K562 (cell line): ENCODE results near the gene SCUBE1. TPM values are rescaled to one million over a fixed set of nuclear protein-coding genes. Genes with fewer than 3 reads are reported as not detected.

Experiments
- ATAC-seq: fragments of 200-7000 bp; cut with Tn5 transposase; 3 replicates; pipeline ENCODE4 v1.9.1; 2020; ENCODE audit warnings: moderate library complexity
- BruUV-seq: library from RNA; stranded (reverse); fragments of 400-500 nt; replicated peaks from 2 replicates; lab custom pipeline; 2021; lab: Mats Ljungman, UMichigan
- CTCF ChIA-PET: fragments of 300-600 bp; formaldehyde crosslinking; extraction: SDS; loops from one replicate; lab custom pipeline; 2021; ENCODE audit warnings: low intra/inter-chr PET ratio; lab: Yijun Ruan, JAX
- POLR2A ChIA-PET: fragments of 300-600, 350-650 bp; sonication (Branson Sonifier 250); formaldehyde crosslinking; extraction: SDS; loops from one replicate; lab custom pipeline; 2021; ENCODE audit warnings: antibody characterized with exemption, inconsistent platforms; lab: Yijun Ruan, JAX
- DNase-seq, 4 experiments: peaks; one replicate each; pipeline versions ENCODE4 v3.0.0 to v3.0.0-alpha.2; 2011 to 2018; ENCODE audit warnings: low spot score in 3 of 4, mixed read lengths in 3 of 4; ENCODE audit errors: extremely low read depth in 1 of 4
- FAIRE-seq: peaks from 2 replicates; lab custom pipeline; 2011; peaks lifted over from hg19 to GRCh38; lab: Jason Lieb, UNC
- H2AFZ ChIP-seq: 2 replicates; pipeline ENCODE4 v1.6.0; 2011; ENCODE audit warnings: low read depth, low read length, control low read depth, inconsistent platforms
- H3K27ac ChIP-seq: fragments of 200-600 bp; 3 replicates; pipeline ENCODE4 v1.8.0; 2011; ENCODE audit warnings: low read depth, mild to moderate bottlenecking, control low read depth, inconsistent platforms, low read length, moderate library complexity, mixed read lengths; ENCODE audit errors: extremely low read depth
- H3K27me3 ChIP-seq, 2 experiments: fragments of 300-600 bp in 1 of 2; 2 replicates in 1 of 2; 3 replicates in 1 of 2; pipeline versions ENCODE4 v1.6.0 to v1.8.0; 2011; ENCODE audit warnings: inconsistent platforms in 2 of 2, low read length in 2 of 2, mild to moderate bottlenecking in 1 of 2, mixed read lengths in 1 of 2, moderate library complexity in 1 of 2; ENCODE audit not compliant: control insufficient read depth in 2 of 2, insufficient read depth in 2 of 2
- H3K36me3 ChIP-seq: fragments of 300-600 bp; 3 replicates; pipeline ENCODE4 v1.8.0; 2011; ENCODE audit warnings: mild to moderate bottlenecking, low read length, inconsistent platforms; ENCODE audit not compliant: control insufficient read depth, insufficient read depth
- H3K4me1 ChIP-seq, 2 experiments: fragments of 200-600 bp in 1 of 2; replicated peaks in 1 of 2; 2 replicates in 1 of 2; 3 replicates in 1 of 2; pipeline versions ENCODE4 v1.5.1 to v1.8.0; 2011; ENCODE audit warnings: inconsistent platforms in 2 of 2, low read length in 2 of 2, mild to moderate bottlenecking in 1 of 2, mixed read lengths in 1 of 2, moderate library complexity in 1 of 2; ENCODE audit not compliant: control insufficient read depth in 2 of 2, insufficient read depth in 2 of 2
- H3K4me2 ChIP-seq: 2 replicates; pipeline ENCODE4 v1.6.1; 2011; ENCODE audit warnings: low read length, control low read depth, inconsistent platforms, mixed read lengths; ENCODE audit not compliant: insufficient read depth
- H3K4me3 ChIP-seq: fragments of 200-600 bp; sonication (generic), shearing (Covaris generic); 2 replicates; pipeline ENCODE4 v1.5.1; 2016; ENCODE audit warnings: control low read depth, inconsistent platforms
- H3K79me2 ChIP-seq: fragments of 200-600 bp; 3 replicates; pipeline ENCODE4 v1.8.0; 2011; ENCODE audit warnings: low read length, inconsistent platforms; ENCODE audit not compliant: control insufficient read depth, insufficient read depth
- H3K9ac ChIP-seq, 2 experiments: 2 replicates each; pipeline versions ENCODE4 v1.6.0 to v1.6.1; 2011; ENCODE audit warnings: low read depth in 2 of 2, low read length in 2 of 2, control low read depth in 1 of 2, inconsistent platforms in 1 of 2, mild to moderate bottlenecking in 1 of 2, mixed read lengths in 1 of 2; ENCODE audit not compliant: insufficient read depth in 1 of 2
- H3K9me1 ChIP-seq: one replicate; pipeline ENCODE4 v1.6.0; 2011; ENCODE audit warnings: inconsistent platforms, mild to moderate bottlenecking, low read length, moderate library complexity; ENCODE audit not compliant: control insufficient read depth, insufficient read depth
- H3K9me3 ChIP-seq: replicated peaks from 2 replicates; pipeline ENCODE4 v1.5.1; 2011; ENCODE audit warnings: low read depth, low read length, inconsistent platforms; ENCODE audit not compliant: control insufficient read depth, insufficient read depth
- H4K20me1 ChIP-seq: replicated peaks from 2 replicates; pipeline ENCODE4 v1.6.1; 2011; ENCODE audit warnings: low read length, inconsistent platforms, mixed read lengths; ENCODE audit not compliant: control insufficient read depth, insufficient read depth
- CBFA2T3 ChIP-seq: fragments of 450-650 bp; IDR thresholded peaks from 2 replicates; pipeline ENCODE4 v1.6.1; 2017
- NR2C1 ChIP-seq, 2 experiments: fragments of 450-650 bp; IDR thresholded peaks; 2 replicates each; pipeline ENCODE4 v1.6.1; 2017; ENCODE audit warnings: mild to moderate bottlenecking in 2 of 2, antibody characterized with exemption in 1 of 2, inconsistent platforms in 1 of 2, missing compliant biosample characterization in 1 of 2, missing genetic modification characterization in 1 of 2
- SRF ChIP-seq, 2 experiments: fragments of 250-450, 450-650 bp in 1 of 2; sonication (Bioruptor Pico) in 1 of 2; sonication (generic) in 1 of 2; formaldehyde crosslinking; IDR thresholded peaks; 2 replicates each; pipeline versions ENCODE4 v1.5.0 to v1.5.1; 2020 to 2022; ENCODE audit warnings: mild to moderate bottlenecking in 1 of 2, missing genetic modification reagents in 1 of 2
- TAF9B ChIP-seq: fragments of 450-650 bp; IDR thresholded peaks from 2 replicates; pipeline ENCODE4 v1.6.1; 2018; ENCODE audit warnings: mild to moderate bottlenecking; ENCODE audit not compliant: partially characterized antibody
- TEAD1 ChIP-seq, 2 experiments: fragments of 450-650 bp in 1 of 2; sonication (generic) in 1 of 2; formaldehyde crosslinking; IDR thresholded peaks; 2 replicates each; pipeline versions ENCODE4 v1.4.0 to v1.8.0; 2020 to 2022; ENCODE audit warnings: mild to moderate bottlenecking in 2 of 2, missing genetic modification reagents in 1 of 2
- ZFP30 ChIP-seq: fragments of 250-450 bp; sonication (Bioruptor Pico); IDR thresholded peaks from 2 replicates; pipeline ENCODE4 v1.8.0; 2022; ENCODE audit warnings: moderate library complexity, mild to moderate bottlenecking, inconsistent platforms, borderline replicate concordance
- ZNF263 ChIP-seq: sonication (generic); formaldehyde crosslinking; IDR thresholded peaks from 2 replicates; pipeline ENCODE4 v1.8.0; 2022; ENCODE audit warnings: mild to moderate bottlenecking, missing genetic modification reagents, borderline replicate concordance
- WGBS: fragments of 100-300 bp; shearing (Covaris generic); methylation state at CpG from one replicate; pipeline ENCODE4 v1.1.6; 2016; ENCODE audit warnings: low coverage, mixed read lengths; ENCODE audit not compliant: insufficient coverage; ENCODE audit errors: missing lambda C conversion rate; 5-methylcytosine and 5-hydroxymethylcytosine counted together
- in situ Hi-C: fragments of 300-500 bp; cut with MboI; formaldehyde crosslinking; loops from 4 replicates; pipeline ENCODE4 v1.15.0; 2018; ENCODE audit warnings: inconsistent platforms, mixed read lengths
- intact Hi-C: fragments of 100-400 bp; cut with micrococcal nuclease; formaldehyde crosslinking; loops from 2 replicates; pipeline ENCODE4 v1.14.2; 2022
- polyA plus RNA-seq, 8 experiments: library from polyadenylated mRNA; depleted of rRNA in 4 of 8; stranded (reverse) in 5 of 8; unstranded in 3 of 8; fragments of >200 nt; fragmentation: Nextera tagmentation in 2 of 8; fragmentation: Illumina TruSeq in 1 of 8; extraction: Ambion mirVana in 2 of 8; extraction: Trizol in 1 of 8; gene quantifications; 2 replicates each; pipeline versions ENCODE4 v1.2.1 to v1.2.3, GENCODE V29; 2011 to 2014; ENCODE audit warnings: inconsistent platforms in 1 of 8, missing spikeins in 1 of 8
- total RNA-seq, 7 experiments: library from RNA; depleted of rRNA in 6 of 7; stranded (reverse); fragments of >200 nt in 6 of 7; fragmentation: Illumina TruSeq in 2 of 7; extraction: Trizol in 2 of 7; gene quantifications; 2 replicates each; pipeline versions ENCODE4 v1.2.1 to v1.2.3, GENCODE V29; 2011 to 2021; ENCODE audit warnings: low replicate concordance in 1 of 7
- TF ChIP-seq, protein P1 (sequence below): fragments of 150-350 bp; IDR thresholded peaks from 2 replicates; pipeline ENCODE4 v1.6.1; 2014; ENCODE audit warnings: low read depth, mild to moderate bottlenecking, low read length, borderline replicate concordance
- TF ChIP-seq, protein P2 (sequence below): fragments of 250-450 bp; sonication (Bioruptor Pico); IDR thresholded peaks from 2 replicates; pipeline ENCODE4 v1.5.0; 2021; ENCODE audit warnings: mild to moderate bottlenecking, borderline replicate concordance
- TF ChIP-seq, protein P3 (sequence below): fragments of 450-650 bp; formaldehyde crosslinking; IDR thresholded peaks from 2 replicates; pipeline ENCODE4 v1.4.0; 2020; ENCODE audit warnings: mild to moderate bottlenecking, moderate library complexity

SCUBE1 gene
- total and polyA plus RNA-seq, 9 of the 15 experiments (the other 6 are each of a cell fraction or from before 2014, with no cell fraction given), result 0.03 to 0.47 (median 0.29) TPM; not detected in 6

DNA sequence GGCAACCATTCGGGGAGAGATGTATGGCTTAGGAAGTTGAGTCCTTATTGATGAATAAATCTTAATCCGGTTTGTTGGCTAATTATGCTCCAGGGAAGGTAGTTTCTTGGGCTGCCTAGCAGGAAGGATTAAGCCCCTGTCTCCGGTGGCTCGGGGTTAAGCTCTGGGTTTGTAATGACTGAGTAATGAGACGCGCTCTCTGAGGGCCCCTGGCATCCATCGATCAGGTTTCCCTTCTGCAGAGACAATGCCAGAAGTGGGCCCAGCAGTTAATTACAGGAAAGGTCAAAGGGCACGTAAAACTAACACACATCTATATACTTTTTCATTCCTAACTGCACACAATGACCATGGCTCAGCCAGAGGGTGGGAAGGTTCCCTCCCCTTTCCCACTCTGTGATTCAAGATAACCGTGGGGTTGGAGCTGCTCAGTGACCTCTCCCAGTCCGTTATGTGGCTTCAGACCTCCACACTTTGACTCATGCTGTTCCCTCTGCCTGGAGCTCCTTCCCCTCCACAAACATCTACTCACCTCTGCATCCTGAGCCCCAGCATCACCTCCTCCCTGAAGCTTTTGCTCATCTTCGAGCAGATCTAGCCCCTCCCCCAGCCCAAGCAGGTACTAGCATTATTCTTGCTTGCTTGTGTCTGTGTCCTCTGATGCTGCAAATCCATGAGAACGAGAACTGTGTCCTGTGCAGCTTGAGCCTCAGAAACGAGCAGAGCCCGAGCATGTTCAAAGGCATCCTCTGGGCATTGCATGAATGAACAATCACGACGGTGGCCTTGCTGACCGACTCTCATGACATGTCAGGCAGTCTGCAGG is 16.6 kb downstream of the SCUBE1 start:
- Histone ChIP-seq H3K79me2 (no peaks in the 10 kb centered on the region), H3K9ac (no peak overlapping the region), H3K9me1 (no peaks in the 10 kb centered on the region), H4K20me1 (no peaks in the 10 kb centered on the region), H3K36me3 (no peaks in the 10 kb centered on the region), H3K4me1 (no peaks in the 10 kb centered on the region; a peak in 1 of 5 replicates), H3K27me3 (peaks cover 0 to 19% of the 10 kb centered on the region in 2 experiments; a peak in 2 of 5 replicates), H3K9me3 (no peaks in the 10 kb centered on the region), H2AFZ (no peak overlapping the region), H3K27ac (no peak overlapping the region), H3K4me3 (no peak overlapping the region), H3K4me2 (no peak overlapping the region)
- FAIRE-seq (no peak), DNase-seq (peak in 2 of 4 experiments; percentile 18 to 21), ATAC-seq (no peak)
- in situ Hi-C loops (no loop called here), intact Hi-C loops (no loop called here)
- CTCF ChIA-PET, result no interaction called here
- no TSS peak for BruUV-seq
- WGBS, result 2% methylated on average over 14 of the region's 17 CpGs
- POLR2A ChIA-PET, result no interaction called here
- TF ChIP-seq, protein P1, sequence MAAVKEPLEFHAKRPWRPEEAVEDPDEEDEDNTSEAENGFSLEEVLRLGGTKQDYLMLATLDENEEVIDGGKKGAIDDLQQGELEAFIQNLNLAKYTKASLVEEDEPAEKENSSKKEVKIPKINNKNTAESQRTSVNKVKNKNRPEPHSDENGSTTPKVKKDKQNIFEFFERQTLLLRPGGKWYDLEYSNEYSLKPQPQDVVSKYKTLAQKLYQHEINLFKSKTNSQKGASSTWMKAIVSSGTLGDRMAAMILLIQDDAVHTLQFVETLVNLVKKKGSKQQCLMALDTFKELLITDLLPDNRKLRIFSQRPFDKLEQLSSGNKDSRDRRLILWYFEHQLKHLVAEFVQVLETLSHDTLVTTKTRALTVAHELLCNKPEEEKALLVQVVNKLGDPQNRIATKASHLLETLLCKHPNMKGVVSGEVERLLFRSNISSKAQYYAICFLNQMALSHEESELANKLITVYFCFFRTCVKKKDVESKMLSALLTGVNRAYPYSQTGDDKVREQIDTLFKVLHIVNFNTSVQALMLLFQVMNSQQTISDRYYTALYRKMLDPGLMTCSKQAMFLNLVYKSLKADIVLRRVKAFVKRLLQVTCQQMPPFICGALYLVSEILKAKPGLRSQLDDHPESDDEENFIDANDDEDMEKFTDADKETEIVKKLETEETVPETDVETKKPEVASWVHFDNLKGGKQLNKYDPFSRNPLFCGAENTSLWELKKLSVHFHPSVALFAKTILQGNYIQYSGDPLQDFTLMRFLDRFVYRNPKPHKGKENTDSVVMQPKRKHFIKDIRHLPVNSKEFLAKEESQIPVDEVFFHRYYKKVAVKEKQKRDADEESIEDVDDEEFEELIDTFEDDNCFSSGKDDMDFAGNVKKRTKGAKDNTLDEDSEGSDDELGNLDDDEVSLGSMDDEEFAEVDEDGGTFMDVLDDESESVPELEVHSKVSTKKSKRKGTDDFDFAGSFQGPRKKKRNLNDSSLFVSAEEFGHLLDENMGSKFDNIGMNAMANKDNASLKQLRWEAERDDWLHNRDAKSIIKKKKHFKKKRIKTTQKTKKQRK, result no peak
- TF ChIP-seq ZNF263 (CRISPR knock-in tag) (no peak), CBFA2T3 (peak; percentile 58), TAF9B (no peak), TEAD1 (CRISPR knock-in tag; IDR thresholded peaks at IDR 0.05) (no peak), NR2C1 (IDR thresholded peaks at IDR 0.05) (no peak; the same call in 1 of the 2 replicates), NR2C1 (tag; IDR thresholded peaks at IDR 0.05) (peak; percentile 47; the same call in 1 of the 2 replicates), SRF (CRISPR knock-in tag; IDR thresholded peaks at IDR 0.05) (no peak), ZFP30 (CRISPR knock-in tag) (no peak)
- TF ChIP-seq, protein P2, sequence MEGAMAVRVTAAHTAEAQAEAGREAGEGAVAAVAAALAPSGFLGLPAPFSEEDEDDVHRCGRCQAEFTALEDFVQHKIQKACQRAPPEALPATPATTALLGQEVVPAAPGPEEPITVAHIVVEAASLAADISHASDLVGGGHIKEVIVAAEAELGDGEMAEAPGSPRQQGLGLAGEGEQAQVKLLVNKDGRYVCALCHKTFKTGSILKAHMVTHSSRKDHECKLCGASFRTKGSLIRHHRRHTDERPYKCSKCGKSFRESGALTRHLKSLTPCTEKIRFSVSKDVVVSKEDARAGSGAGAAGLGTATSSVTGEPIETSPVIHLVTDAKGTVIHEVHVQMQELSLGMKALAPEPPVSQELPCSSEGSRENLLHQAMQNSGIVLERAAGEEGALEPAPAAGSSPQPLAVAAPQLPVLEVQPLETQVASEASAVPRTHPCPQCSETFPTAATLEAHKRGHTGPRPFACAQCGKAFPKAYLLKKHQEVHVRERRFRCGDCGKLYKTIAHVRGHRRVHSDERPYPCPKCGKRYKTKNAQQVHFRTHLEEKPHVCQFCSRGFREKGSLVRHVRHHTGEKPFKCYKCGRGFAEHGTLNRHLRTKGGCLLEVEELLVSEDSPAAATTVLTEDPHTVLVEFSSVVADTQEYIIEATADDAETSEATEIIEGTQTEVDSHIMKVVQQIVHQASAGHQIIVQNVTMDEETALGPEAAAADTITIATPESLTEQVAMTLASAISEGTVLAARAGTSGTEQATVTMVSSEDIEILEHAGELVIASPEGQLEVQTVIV (CRISPR knock-in tag), result no peak
- TF ChIP-seq, protein P3, sequence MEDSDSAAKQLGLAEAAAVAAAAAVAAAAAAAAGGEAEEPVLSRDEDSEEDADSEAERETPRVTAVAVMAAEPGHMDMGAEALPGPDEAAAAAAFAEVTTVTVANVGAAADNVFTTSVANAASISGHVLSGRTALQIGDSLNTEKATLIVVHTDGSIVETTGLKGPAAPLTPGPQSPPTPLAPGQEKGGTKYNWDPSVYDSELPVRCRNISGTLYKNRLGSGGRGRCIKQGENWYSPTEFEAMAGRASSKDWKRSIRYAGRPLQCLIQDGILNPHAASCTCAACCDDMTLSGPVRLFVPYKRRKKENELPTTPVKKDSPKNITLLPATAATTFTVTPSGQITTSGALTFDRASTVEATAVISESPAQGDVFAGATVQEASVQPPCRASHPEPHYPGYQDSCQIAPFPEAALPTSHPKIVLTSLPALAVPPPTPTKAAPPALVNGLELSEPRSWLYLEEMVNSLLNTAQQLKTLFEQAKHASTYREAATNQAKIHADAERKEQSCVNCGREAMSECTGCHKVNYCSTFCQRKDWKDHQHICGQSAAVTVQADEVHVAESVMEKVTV (CRISPR knock-in tag), result no peak
